Thymus (tissue), 11 donors: Measurements from ENCODE around the gene SAXO1. TPM values are rescaled to one million over a fixed set of nuclear protein-coding genes. Genes with fewer than 3 reads are reported as not detected.
"Not testable (repeated sequence)": the region's sequence is repeated elsewhere in the genome, so short reads cannot be mapped to it uniquely, and the experiment has no call there.

Source experiments
- DNase-seq, 9 donors: peaks; one replicate each; pipeline ENCODE4 v3.0.0-alpha.2; 2013; ENCODE audit warnings: low spot score in 9 of 9, low read depth in 6 of 9, missing footprints in 1 of 9
- H3K27ac ChIP-seq, 2 donors: one replicate each; pipeline ENCODE4 v1.5.1; 2013; ENCODE audit warnings: control low read depth in 1 of 2, low read depth in 1 of 2, low read length in 1 of 2, mild to moderate bottlenecking in 1 of 2, moderate library complexity in 1 of 2
- H3K27me3 ChIP-seq, 2 donors: one replicate each; pipeline ENCODE4 v1.5.1; 2013; ENCODE audit warnings: low read length in 1 of 2; ENCODE audit not compliant: control insufficient read depth in 2 of 2, insufficient read depth in 1 of 2
- H3K36me3 ChIP-seq, 2 donors: one replicate each; pipeline ENCODE4 v1.5.1; 2013; ENCODE audit warnings: low read length in 1 of 2, mild to moderate bottlenecking in 1 of 2, moderate library complexity in 1 of 2; ENCODE audit not compliant: control insufficient read depth in 2 of 2, insufficient read depth in 2 of 2
- H3K4me1 ChIP-seq, 2 donors: one replicate each; pipeline ENCODE4 v1.5.1; 2013; ENCODE audit warnings: low read length in 2 of 2; ENCODE audit not compliant: control insufficient read depth in 2 of 2, insufficient read depth in 2 of 2
- H3K4me3 ChIP-seq, 2 donors: one replicate each; pipeline ENCODE4 v1.5.1; 2013; ENCODE audit warnings: low read length in 2 of 2, control low read depth in 1 of 2, mild to moderate bottlenecking in 1 of 2
- H3K9me3 ChIP-seq, 2 donors: one replicate each; pipeline ENCODE4 v1.5.1; 2013; ENCODE audit warnings: low read length in 1 of 2, mild to moderate bottlenecking in 1 of 2; ENCODE audit not compliant: control insufficient read depth in 2 of 2, insufficient read depth in 1 of 2
- WGBS: extraction: QIAGEN DNeasy Blood & Tissue Kit; methylation state at CpG from one replicate; pipeline ENCODE4 v1.1.7; 2013; 5-methylcytosine and 5-hydroxymethylcytosine counted together
- polyA plus RNA-seq: library from polyadenylated mRNA; stranded (reverse); fragments of 200-250 nt; gene quantifications from one replicate; pipeline ENCODE4 v1.2.3, GENCODE V29; 2013
- total RNA-seq: library from RNA; stranded (reverse); fragments of 120-200 nt; gene quantifications from one replicate; pipeline ENCODE4 v1.2.4, GENCODE V29; 2013
- donor health status: healthy.

Gene SAXO1
- total and polyA plus RNA-seq, 2 donors: 0.02 to 0.09 TPM

GRCh38 chr9:19036611-19037010 lies 3.6 kb upstream of the SAXO1 start:
- Histone ChIP-seq H3K4me3 (no peak overlapping the region), H3K4me1 (no peaks in the 10 kb centered on the region), H3K36me3 (no peaks in the 10 kb centered on the region), H3K27me3 (no peaks in the 10 kb centered on the region), H3K9me3 (no peaks in the 10 kb centered on the region), H3K27ac (no peak overlapping the region)
- no peak for DNase-seq
- over 99% methylated on average over 5 of the region's 5 CpGs for WGBS

- no peaks in the 10 kb centered on the region for H3K27me3 ChIP-seq
- H3K4me1 ChIP-seq: no peaks in the 10 kb centered on the region
- no peaks in the 10 kb centered on the region for H3K9me3 ChIP-seq
- no peak overlapping the region for H3K27ac ChIP-seq
- no peak overlapping the region for H3K4me3 ChIP-seq
- 89% methylated on average over 14 of the region's 14 CpGs for WGBS
- no peaks in the 10 kb centered on the region for H3K36me3 ChIP-seq
- DNase-seq: no peak
Observed at GRCh38 chr9:19032406-19032805, 603 bp downstream of the SAXO1 start.

GRCh38 chr9:19030899-19031298 lies 2.1 kb downstream of the SAXO1 start:
- Histone ChIP-seq H3K27me3 (no peaks in the 10 kb centered on the region), H3K36me3 (no peaks in the 10 kb centered on the region), H3K9me3 (no peaks in the 10 kb centered on the region), H3K27ac (no peak overlapping the region), H3K4me3 (no peak overlapping the region), H3K4me1 (no peaks in the 10 kb centered on the region)
- 98% methylated on average over 1 of the region's 1 CpG for WGBS
- no peak for DNase-seq

GRCh38 chr9:19028835-19029451 lies 4.1 kb downstream of the SAXO1 start:
- Histone ChIP-seq H3K36me3 (no peaks in the 10 kb centered on the region), H3K4me3 (no peak overlapping the region), H3K27ac (no peak overlapping the region), H3K27me3 (no peaks in the 10 kb centered on the region), H3K9me3 (no peaks in the 10 kb centered on the region), H3K4me1 (no peaks in the 10 kb centered on the region)
- DNase-seq: peak in 8 of 9 donors; percentile 21 to 67 (median 40)
- WGBS: 47% methylated on average over 8 of the region's 8 CpGs

- DNase-seq: no peak
- Histone ChIP-seq H3K27ac (no peak overlapping the region), H3K27me3 (no peaks in the 10 kb centered on the region), H3K4me1 (no peaks in the 10 kb centered on the region), H3K36me3 (no peaks in the 10 kb centered on the region), H3K4me3 (no peak overlapping the region), H3K9me3 (no peaks in the 10 kb centered on the region)
- WGBS: 96% methylated on average over 22 of the region's 22 CpGs
Observed at GRCh38 chr9:19027825-19028224, 5.2 kb downstream of the SAXO1 start.

- WGBS: 94% methylated on average over 6 of the region's 6 CpGs
- DNase-seq: no peak
- Histone ChIP-seq H3K36me3 (no peaks in the 10 kb centered on the region), H3K4me1 (no peaks in the 10 kb centered on the region), H3K4me3 (no peak overlapping the region), H3K27me3 (no peaks in the 10 kb centered on the region), H3K9me3 (no peaks in the 10 kb centered on the region), H3K27ac (no peak overlapping the region)
Observed at GRCh38 chr9:19026375-19026774, 6.6 kb downstream of the SAXO1 start.

- WGBS: 96% methylated on average over 5 of the region's 5 CpGs
- no peaks in the 10 kb centered on the region for H3K27me3 ChIP-seq
- H3K27ac ChIP-seq: no peak overlapping the region
Observed at GRCh38 chr9:19023078-19023477, 9.9 kb downstream of the SAXO1 start.

GRCh38 chr9:19022206-19022605 lies 10.8 kb downstream of the SAXO1 start:
- no peak for DNase-seq
- H3K27ac ChIP-seq: no peak overlapping the region
- no peaks in the 10 kb centered on the region for H3K27me3 ChIP-seq
- H3K9me3 ChIP-seq: no peaks in the 10 kb centered on the region
- H3K4me1 ChIP-seq: no peaks in the 10 kb centered on the region
- WGBS: 90% methylated on average over 2 of the region's 2 CpGs
- H3K36me3 ChIP-seq: no peaks in the 10 kb centered on the region
- H3K4me3 ChIP-seq: no peak overlapping the region

More at GRCh38 chr9:19023078-19023477, 9.9 kb downstream of the SAXO1 start:
- Histone ChIP-seq H3K9me3 (no peaks in the 10 kb centered on the region), H3K4me1 (no peaks in the 10 kb centered on the region), H3K4me3 (no peak overlapping the region), H3K36me3 (no peaks in the 10 kb centered on the region)
- no peak for DNase-seq

GRCh38 chr9:19021649-19022048 lies 11.4 kb downstream of the SAXO1 start:
- DNase-seq, H3K27ac ChIP-seq, H3K9me3 ChIP-seq, H3K4me1 ChIP-seq, H3K36me3 ChIP-seq, H3K4me3 ChIP-seq, H3K27me3 ChIP-seq: not testable (repeated sequence)
- 96% methylated on average over 2 of the region's 2 CpGs for WGBS
